H9 (cell line): ENCODE results near the gene DIO1. TPM values are rescaled to one million over a fixed set of nuclear protein-coding genes. Genes with fewer than 3 reads are reported as not detected.
"Not testable (repeated sequence)": the region's sequence is repeated elsewhere in the genome, so short reads cannot be mapped to it uniquely, and the experiment has no call there.

Source experiments
- DNase-seq: peaks from one replicate; pipeline ENCODE4 v3.0.0-alpha.2; 2017
- H2AFZ ChIP-seq: one replicate; pipeline ENCODE4 v1.6.1; 2013; ENCODE audit warnings: mild to moderate bottlenecking, low read length, control low read depth, moderate library complexity
- H2AK5ac ChIP-seq: 2 replicates; pipeline ENCODE4 v1.6.1; 2013; ENCODE audit warnings: low read length, control low read depth, mixed read lengths; ENCODE audit not compliant: insufficient read length
- H2BK120ac ChIP-seq: one replicate; pipeline ENCODE4 v1.6.1; 2013; ENCODE audit warnings: low read depth, mild to moderate bottlenecking, low read length, control low read depth, inconsistent platforms; ENCODE audit not compliant: poor library complexity, severe bottlenecking
- H2BK12ac ChIP-seq: 2 replicates; pipeline ENCODE4 v1.6.1; 2013; ENCODE audit warnings: low read length, control low read depth, mixed read lengths, low read depth; ENCODE audit not compliant: insufficient read length
- H2BK15ac ChIP-seq: 2 replicates; pipeline ENCODE4 v1.6.1; 2013; ENCODE audit warnings: low read depth, low read length, control low read depth
- H2BK20ac ChIP-seq: one replicate; pipeline ENCODE4 v1.6.1; 2013; ENCODE audit warnings: low read depth, mild to moderate bottlenecking, low read length, control low read depth, inconsistent platforms; ENCODE audit not compliant: poor library complexity, severe bottlenecking
- H2BK5ac ChIP-seq: 2 replicates; pipeline ENCODE4 v1.6.1; 2013; ENCODE audit warnings: low read length, control low read depth, mixed read lengths; ENCODE audit not compliant: insufficient read length
- H3K14ac ChIP-seq: 2 replicates; pipeline ENCODE4 v1.6.1; 2013; ENCODE audit warnings: low read length, control low read depth; ENCODE audit not compliant: insufficient read depth
- H3K18ac ChIP-seq: 2 replicates; pipeline ENCODE4 v1.6.1; 2013; ENCODE audit warnings: low read depth, mild to moderate bottlenecking, mixed read lengths, low read length, control low read depth; ENCODE audit not compliant: insufficient read length
- H3K23ac ChIP-seq: 2 replicates; pipeline ENCODE4 v1.6.1; 2013; ENCODE audit warnings: low read length, control low read depth, mixed read lengths, low read depth; ENCODE audit not compliant: insufficient read length
- H3K23me2 ChIP-seq: 2 replicates; pipeline ENCODE4 v1.6.1; 2013; ENCODE audit warnings: low read depth, mild to moderate bottlenecking, mixed read lengths, low read length, control low read depth; ENCODE audit not compliant: insufficient read length, poor library complexity, severe bottlenecking
- H3K27ac ChIP-seq: 2 replicates; pipeline ENCODE4 v1.5.1; 2013; ENCODE audit warnings: low read length, control low read depth, mixed read lengths, low read depth; ENCODE audit not compliant: insufficient read length
- H3K27me3 ChIP-seq: 2 replicates; pipeline ENCODE4 v1.6.1; 2013; ENCODE audit warnings: low read length, control low read depth, inconsistent platforms; ENCODE audit not compliant: insufficient read depth
- H3K4ac ChIP-seq: 2 replicates; pipeline ENCODE4 v1.6.1; 2013; ENCODE audit warnings: low read depth, mild to moderate bottlenecking, control low read depth, inconsistent platforms, low read length, moderate library complexity
- H3K4me1 ChIP-seq: 2 replicates; pipeline ENCODE4 v1.6.1; 2013; ENCODE audit warnings: low read length, control low read depth, inconsistent platforms; ENCODE audit not compliant: insufficient read depth
- H3K4me2 ChIP-seq: 2 replicates; pipeline ENCODE4 v1.6.1; 2013; ENCODE audit warnings: low read length, control low read depth, mixed read lengths; ENCODE audit not compliant: insufficient read length, insufficient read depth
- H3K56ac ChIP-seq: 2 replicates; pipeline ENCODE4 v1.6.1; 2013; ENCODE audit warnings: low read depth, mild to moderate bottlenecking, mixed read lengths, low read length, control low read depth; ENCODE audit not compliant: insufficient read length
- H3K79me1 ChIP-seq: 2 replicates; pipeline ENCODE4 v1.6.1; 2013; ENCODE audit warnings: low read depth, mild to moderate bottlenecking, moderate library complexity, low read length, control low read depth, inconsistent platforms; ENCODE audit not compliant: insufficient read depth, poor library complexity, severe bottlenecking
- H3K79me2 ChIP-seq: 2 replicates; pipeline ENCODE4 v1.6.1; 2013; ENCODE audit warnings: low read length, control low read depth, inconsistent platforms; ENCODE audit not compliant: insufficient read depth
- H3K9ac ChIP-seq: 2 replicates; pipeline ENCODE4 v1.6.1; 2013; ENCODE audit warnings: low read length, control low read depth, mixed read lengths; ENCODE audit not compliant: insufficient read length; ENCODE audit errors: extremely low read depth
- H3K9me3 ChIP-seq: one replicate; pipeline ENCODE4 v1.6.1; 2013; ENCODE audit warnings: low read depth, low read length, inconsistent platforms; ENCODE audit not compliant: control insufficient read depth
- H3T11ph ChIP-seq: one replicate; pipeline ENCODE4 v1.6.1; 2013; ENCODE audit warnings: mild to moderate bottlenecking, low read length, control low read depth, inconsistent platforms
- H4K20me1 ChIP-seq: one replicate; pipeline ENCODE4 v1.6.1; 2013; ENCODE audit not compliant: control insufficient read depth, insufficient read length, insufficient read depth
- H4K5ac ChIP-seq: 2 replicates; pipeline ENCODE4 v1.6.1; 2013; ENCODE audit warnings: low read depth, mild to moderate bottlenecking, mixed read lengths, low read length, control low read depth; ENCODE audit not compliant: insufficient read length
- H4K8ac ChIP-seq: replicated peaks from 2 replicates; pipeline ENCODE4 v1.6.1; 2013; ENCODE audit warnings: low read length, control low read depth, mixed read lengths, low read depth; ENCODE audit not compliant: insufficient read length
- H4K91ac ChIP-seq: 2 replicates; pipeline ENCODE4 v1.6.1; 2013; ENCODE audit warnings: low read depth, mild to moderate bottlenecking, moderate library complexity, mixed read lengths, low read length, control low read depth; ENCODE audit not compliant: insufficient read length
- H3K27ac Mint-ChIP-seq, 3 experiments: 2 replicates in 2 of 3; 3 replicates in 1 of 3; pipeline ENCODE4 v1.8.0; 2020 to 2021; ENCODE audit warnings: mixed read lengths in 3 of 3, mild to moderate bottlenecking in 1 of 3, moderate library complexity in 1 of 3
- H3K27me3 Mint-ChIP-seq: 2 replicates; pipeline ENCODE4 v1.8.0; 2021; ENCODE audit warnings: low read depth, mild to moderate bottlenecking, moderate library complexity, mixed read lengths
- H3K36me3 Mint-ChIP-seq, 3 experiments: 2 replicates in 2 of 3; 3 replicates in 1 of 3; pipeline ENCODE4 v1.8.0; 2020 to 2021; ENCODE audit warnings: low read depth in 3 of 3, mixed read lengths in 3 of 3; ENCODE audit not compliant: insufficient read depth in 1 of 3
- H3K4me1 Mint-ChIP-seq, 2 experiments: 2 replicates each; pipeline ENCODE4 v1.8.0; 2020; ENCODE audit warnings: mixed read lengths in 2 of 2
- H3K4me3 Mint-ChIP-seq, 2 experiments: 2 replicates in 1 of 2; 3 replicates in 1 of 2; pipeline ENCODE4 v1.8.0; 2020 to 2021; ENCODE audit warnings: mild to moderate bottlenecking in 2 of 2, mixed read lengths in 2 of 2, moderate library complexity in 1 of 2
- H3K9me3 Mint-ChIP-seq, 2 experiments: 2 replicates in 1 of 2; 3 replicates in 1 of 2; pipeline ENCODE4 v1.8.0; 2020; ENCODE audit warnings: mild to moderate bottlenecking in 2 of 2, mixed read lengths in 2 of 2, moderate library complexity in 1 of 2
- WGBS: extraction: QIAGEN DNeasy Blood & Tissue Kit; methylation state at CpG from one replicate; pipeline ENCODE4 v1.1.7; 2013; ENCODE audit warnings: missing lambda C conversion rate, low lambda C conversion rate, mixed read lengths; ENCODE audit not compliant: insufficient read length; ENCODE audit errors: extremely low coverage; 5-methylcytosine and 5-hydroxymethylcytosine counted together
- total RNA-seq: library from RNA; stranded (reverse); gene quantifications from 2 replicates; pipeline ENCODE4 v1.2.1, GENCODE V29; 2021

DIO1 gene
- total RNA-seq, 1 experiment from 2014 or later = not detected

GRCh38 chr1:53883600-53883999 is 10.4 kb upstream of the DIO1 start:
- H3K27me3 ChIP-seq, H2AFZ ChIP-seq, H3K4me1 ChIP-seq, H3K4me1 Mint-ChIP-seq, DNase-seq, H4K5ac ChIP-seq, H3K14ac ChIP-seq, H2BK12ac ChIP-seq, H2AK5ac ChIP-seq, H3K27ac ChIP-seq, H2BK15ac ChIP-seq, H4K8ac ChIP-seq, H3K4me3 Mint-ChIP-seq, H3K18ac ChIP-seq, H3K9me3 ChIP-seq, H3K4ac ChIP-seq, H3K27ac Mint-ChIP-seq, H3K9me3 Mint-ChIP-seq, H4K91ac ChIP-seq, H3K23me2 ChIP-seq, H3K9ac ChIP-seq, H3K79me1 ChIP-seq, H2BK5ac ChIP-seq, H3T11ph ChIP-seq, H3K27me3 Mint-ChIP-seq, H3K23ac ChIP-seq, H4K20me1 ChIP-seq, H2BK20ac ChIP-seq, H3K79me2 ChIP-seq, H3K56ac ChIP-seq, H2BK120ac ChIP-seq, H3K4me2 ChIP-seq: not testable (repeated sequence)
- H3K36me3 Mint-ChIP-seq = peaks cover 16 to 43% (median 25%) of the 10 kb centered on the region in 3 experiments; a peak in 6 of 7 replicates
- no CpG with 5 or more reads among the region's 6 CpGs for WGBS
